Measurements from ENCODE around the gene TCF3.
A peak's percentile ranks its signal among the peaks of the same experiment; 100 is the strongest.

The TCF3 gene

DNA sequence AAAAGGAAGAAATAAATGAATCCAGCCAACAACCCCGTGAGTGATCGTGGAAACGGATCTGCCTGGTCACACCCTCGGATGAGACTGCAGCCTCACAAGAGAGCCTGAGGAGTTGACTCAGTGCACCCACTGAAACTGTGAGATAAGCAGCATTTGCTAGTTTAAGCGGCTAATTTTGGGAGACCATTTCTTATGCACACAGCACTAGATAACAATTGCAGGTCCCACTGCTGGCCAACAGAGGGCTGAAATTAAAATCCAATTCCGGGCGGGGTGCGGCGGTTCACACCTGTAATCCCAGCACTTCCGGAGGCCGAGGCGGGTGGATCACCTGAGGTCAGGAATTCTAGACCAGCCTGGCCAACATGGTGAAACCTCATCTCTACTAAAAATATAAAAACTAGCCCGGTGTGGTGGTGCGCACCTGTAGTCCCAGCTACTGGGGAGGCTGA, 50.8 kb downstream of the TCF3 start:
- DNase-seq (ENCODE audit: extremely low read depth, low read depth) = no peak

GRCh38 chr19:1599460-1599846, 53.0 kb downstream of the TCF3 start:
- no peak overlapping the region for H3K4me3 ChIP-seq (replicated peaks; ENCODE audit: low read depth, low read length)
- no peak for DNase-seq (ENCODE audit: extremely low read depth, low read depth)
- TF ChIP-seq CTCF (IDR thresholded peaks at IDR 0.05; ENCODE audit: low read depth, low read length, missing control alignments) = no peak

More for the DNA sequence above, 50.8 kb downstream of the TCF3 start:
- no peak for TF ChIP-seq CTCF (IDR thresholded peaks at IDR 0.05; ENCODE audit: low read depth, low read length, missing control alignments)
- no peak overlapping the region for H3K4me3 ChIP-seq (replicated peaks; ENCODE audit: low read depth, low read length)

DNA sequence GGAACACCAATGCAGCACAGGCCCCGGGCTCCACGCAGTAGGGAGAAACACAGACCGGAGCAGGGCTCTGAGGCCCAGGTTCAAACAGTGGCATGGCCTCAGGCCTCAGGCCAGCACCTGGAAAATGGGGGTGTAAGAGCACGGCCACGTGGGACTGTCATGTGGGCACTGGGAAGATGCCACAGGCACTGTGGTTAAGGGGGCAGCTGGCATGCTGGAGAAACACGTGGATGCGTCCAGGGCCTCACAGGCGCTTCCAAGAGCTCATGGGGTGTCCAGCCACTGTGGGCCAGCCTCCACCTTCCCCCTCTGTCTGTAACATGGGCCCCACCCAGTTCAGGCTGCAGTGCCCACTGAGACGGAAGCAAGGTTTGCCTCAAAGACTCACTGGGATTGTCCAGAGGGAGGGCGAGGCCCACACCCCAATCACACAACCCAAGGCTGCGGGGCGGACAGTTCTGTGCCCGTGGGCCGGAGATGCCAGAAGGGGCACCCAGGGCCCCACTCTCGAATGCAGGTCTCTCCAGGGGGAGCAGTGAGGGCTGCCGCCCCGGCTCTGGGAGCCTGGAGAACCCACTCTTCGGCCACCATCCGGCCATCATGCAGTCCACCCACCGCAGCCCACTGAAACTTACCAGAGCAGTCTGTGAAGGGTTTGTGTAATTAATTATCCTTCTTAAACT, 53.5 kb downstream of the TCF3 start:
- no peak for DNase-seq (ENCODE audit: extremely low read depth, low read depth)
- no peak overlapping the region for H3K4me3 ChIP-seq (replicated peaks; ENCODE audit: low read depth, low read length)
- no peak for TF ChIP-seq CTCF (IDR thresholded peaks at IDR 0.05; ENCODE audit: low read depth, low read length, missing control alignments)

GRCh38 chr19:1593501-1593772, 59.0 kb downstream of the TCF3 start:
- no peak for DNase-seq (ENCODE audit: extremely low read depth, low read depth)
- H3K4me3 ChIP-seq (replicated peaks; ENCODE audit: low read depth, low read length) = peak overlapping the region; percentile 51

DNA sequence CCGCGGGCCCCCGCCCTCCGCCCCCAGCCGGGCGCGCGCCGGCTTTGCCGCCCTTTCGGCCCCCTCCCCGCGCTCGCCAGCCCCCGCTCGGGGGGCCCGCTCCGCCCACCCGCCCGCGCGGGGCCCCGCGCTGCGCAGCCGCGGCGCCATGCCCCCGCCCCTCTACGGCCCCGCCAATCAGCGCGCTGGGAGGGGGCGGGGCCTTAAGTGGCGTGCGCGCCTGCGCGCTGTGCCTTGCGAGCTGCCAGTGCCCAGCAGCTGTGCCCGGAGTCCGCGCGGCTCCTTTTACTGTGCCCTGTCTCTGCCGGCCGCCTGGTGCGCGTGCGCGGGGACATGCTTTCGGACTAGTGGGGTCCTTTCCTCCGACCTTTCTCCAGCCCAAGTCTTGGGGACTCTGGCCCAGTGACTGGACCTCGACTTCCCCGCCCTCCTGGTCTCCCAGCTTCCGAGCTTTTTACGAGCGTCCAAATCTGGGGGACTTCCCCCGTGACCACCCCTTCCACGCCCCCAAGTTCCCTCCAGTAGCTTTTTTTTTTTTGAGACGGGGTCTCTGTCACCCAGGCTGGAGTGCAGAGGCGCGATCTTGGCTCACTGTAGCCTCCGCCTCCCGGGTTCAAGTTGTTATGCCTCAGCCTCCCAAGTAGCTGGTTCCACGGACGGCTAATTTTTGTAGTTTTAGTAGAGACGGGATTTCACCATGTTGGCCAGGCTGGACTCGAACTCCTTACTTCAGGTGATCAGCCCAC, 59.5 kb downstream of the TCF3 start, which contains the start of gene MBD3:
TSS of gene MBD3 (minus strand) at position 111 of the 746 bp plus-strand sequence. CDS start 234 bp downstream, outside the sequence.
- peak; percentile 54 for DNase-seq (ENCODE audit: extremely low read depth, low read depth)
- TF ChIP-seq CTCF (IDR thresholded peaks at IDR 0.05; ENCODE audit: low read depth, low read length, missing control alignments) = no peak
- H3K4me3 ChIP-seq (replicated peaks; ENCODE audit: low read depth, low read length) = peak within 1 kb of the TSS; percentile 97

More at GRCh38 chr19:1593501-1593772, 59.0 kb downstream of the TCF3 start:
- no peak for TF ChIP-seq CTCF (IDR thresholded peaks at IDR 0.05; ENCODE audit: low read depth, low read length, missing control alignments)

DNA sequence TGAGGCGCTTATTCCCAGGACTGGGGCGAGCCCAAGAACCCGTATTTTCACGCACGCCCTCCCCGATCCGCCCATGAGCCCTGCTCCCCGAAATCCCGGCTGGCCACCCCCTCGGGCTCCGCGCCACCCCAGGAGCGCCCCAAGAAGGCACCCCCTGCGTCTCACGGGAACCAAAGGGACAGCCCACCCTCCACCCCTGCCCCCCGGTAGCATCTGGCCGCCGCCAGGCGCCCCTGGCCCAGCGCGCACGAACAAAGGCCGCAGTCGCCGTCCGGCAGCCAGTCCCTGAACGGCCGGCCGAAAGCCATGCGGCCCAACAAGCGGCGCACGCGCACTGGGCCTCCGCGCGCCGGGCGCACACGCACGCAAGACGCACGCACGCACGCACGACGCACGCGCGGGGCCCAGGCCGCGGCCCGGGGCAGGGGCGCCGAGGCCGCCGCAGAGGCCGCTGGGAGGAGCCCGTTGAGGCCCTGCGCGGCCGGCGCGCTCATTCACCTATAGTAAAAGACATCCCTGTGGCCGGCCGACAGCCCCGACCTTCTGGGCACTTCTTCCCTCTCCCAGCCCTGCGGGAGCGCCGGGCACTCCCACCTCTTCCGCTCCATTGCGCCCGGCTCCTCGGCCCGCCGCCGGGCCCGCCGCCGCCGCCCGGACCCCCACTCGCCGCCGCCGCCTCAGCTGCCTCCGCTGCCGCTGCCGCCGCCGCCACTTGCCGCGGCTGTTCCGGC, 60.2 kb downstream of the TCF3 start:
- H3K4me3 ChIP-seq (replicated peaks; ENCODE audit: low read depth, low read length) = peak overlapping the region; percentile 97
- no peak for TF ChIP-seq CTCF (IDR thresholded peaks at IDR 0.05; ENCODE audit: low read depth, low read length, missing control alignments)
- DNase-seq (ENCODE audit: extremely low read depth, low read depth) = peak; percentile 55

Measured in HFF-Myc (cell line).